Measurements from ENCODE around the gene C18orf54. TPM values are rescaled to one million over a fixed set of nuclear protein-coding genes. Genes with fewer than 3 reads are reported as not detected.
A peak's percentile ranks its signal among the peaks of the same experiment; 100 is the strongest.

The C18orf54 gene
- total RNA-seq, 1 donor from 2014 or later = 2.6 TPM

- H3K27me3 ChIP-seq (ENCODE audit: control insufficient read depth in 3 of 3, insufficient read depth in 3 of 3, low read length in 3 of 3) = no peaks in the 10 kb centered on the region
- no peaks in the 10 kb centered on the region for H3K4me1 ChIP-seq (ENCODE audit: control insufficient read depth in 3 of 3, insufficient read depth in 3 of 3, low read length in 3 of 3)
- H3K27ac ChIP-seq (ENCODE audit: low read depth, low read length) = no peak overlapping the region
- H3K9ac ChIP-seq (ENCODE audit: low read depth in 1 of 3, low read length in 3 of 3) = no peak overlapping the region
- no peak overlapping the region for H3K4me3 ChIP-seq (ENCODE audit: low read length in 3 of 3)
- H3K9me3 ChIP-seq (ENCODE audit: control insufficient read depth in 3 of 3, low read length in 3 of 3) = no peaks in the 10 kb centered on the region
- no peaks in the 10 kb centered on the region for H3K36me3 ChIP-seq (ENCODE audit: control insufficient read depth in 3 of 3, insufficient read depth in 3 of 3, low read length in 3 of 3)
These were observed 19.5 kb upstream of the C18orf54 start for GRCh38 chr18:54338230-54338629.

GRCh38 chr18:54351186-54351585 lies 6.5 kb upstream of the C18orf54 start:
- H3K27ac ChIP-seq (ENCODE audit: low read depth, low read length) = no peak overlapping the region
- H3K9ac ChIP-seq (ENCODE audit: low read depth in 1 of 3, low read length in 3 of 3) = no peak overlapping the region
- H3K4me3 ChIP-seq (ENCODE audit: low read length in 3 of 3) = no peak overlapping the region
- peaks cover 0 to 2% (median 0%) of the 10 kb centered on the region in 3 donors for H3K9me3 ChIP-seq (ENCODE audit: control insufficient read depth in 3 of 3, low read length in 3 of 3)
- H3K27me3 ChIP-seq (ENCODE audit: control insufficient read depth in 3 of 3, insufficient read depth in 3 of 3, low read length in 3 of 3) = no peaks in the 10 kb centered on the region
- no peaks in the 10 kb centered on the region for H3K4me1 ChIP-seq (ENCODE audit: control insufficient read depth in 3 of 3, insufficient read depth in 3 of 3, low read length in 3 of 3)
- no peaks in the 10 kb centered on the region for H3K36me3 ChIP-seq (ENCODE audit: control insufficient read depth in 3 of 3, insufficient read depth in 3 of 3, low read length in 3 of 3)

GRCh38 chr18:54357082-54357659 lies 535 bp upstream of the C18orf54 start:
- Histone ChIP-seq H3K4me1 (ENCODE audit: control insufficient read depth in 3 of 3, insufficient read depth in 3 of 3, low read length in 3 of 3) (peaks cover 11 to 18% (median 11%) of the 10 kb centered on the region in 3 donors), H3K36me3 (ENCODE audit: control insufficient read depth in 3 of 3, insufficient read depth in 3 of 3, low read length in 3 of 3) (peaks cover 0 to 5% (median 0%) of the 10 kb centered on the region in 3 donors), H3K27me3 (ENCODE audit: control insufficient read depth in 3 of 3, insufficient read depth in 3 of 3, low read length in 3 of 3) (no peaks in the 10 kb centered on the region), H3K4me3 (ENCODE audit: low read length in 3 of 3) (peak overlapping the region; percentile 89 to 90 (median 90)), H3K9ac (ENCODE audit: low read depth in 1 of 3, low read length in 3 of 3) (peak overlapping the region; percentile 75 to 80 (median 80)), H3K27ac (ENCODE audit: low read depth, low read length) (no peak overlapping the region), H3K9me3 (ENCODE audit: control insufficient read depth in 3 of 3, low read length in 3 of 3) (peaks cover 0 to 2% (median 0%) of the 10 kb centered on the region in 3 donors)

GRCh38 chr18:54358495-54359040 lies 862 bp downstream of the C18orf54 start:
- H3K27ac ChIP-seq (ENCODE audit: low read depth, low read length) = no peak overlapping the region

GRCh38 chr18:54359233-54359632 lies 1.5 kb downstream of the C18orf54 start:
- H3K36me3 ChIP-seq (ENCODE audit: control insufficient read depth in 3 of 3, insufficient read depth in 3 of 3, low read length in 3 of 3) = peaks cover 0 to 5% (median 0%) of the 10 kb centered on the region in 3 donors
- H3K4me3 ChIP-seq (ENCODE audit: low read length in 3 of 3) = no peak overlapping the region
- H3K27me3 ChIP-seq (ENCODE audit: control insufficient read depth in 3 of 3, insufficient read depth in 3 of 3, low read length in 3 of 3) = no peaks in the 10 kb centered on the region
- no peak overlapping the region for H3K9ac ChIP-seq (ENCODE audit: low read depth in 1 of 3, low read length in 3 of 3)
- H3K9me3 ChIP-seq (ENCODE audit: control insufficient read depth in 3 of 3, low read length in 3 of 3) = no peaks in the 10 kb centered on the region
- peaks cover 11 to 18% (median 11%) of the 10 kb centered on the region in 3 donors for H3K4me1 ChIP-seq (ENCODE audit: control insufficient read depth in 3 of 3, insufficient read depth in 3 of 3, low read length in 3 of 3)
- H3K27ac ChIP-seq (ENCODE audit: low read depth, low read length) = no peak overlapping the region

More at GRCh38 chr18:54358495-54359040, 862 bp downstream of the C18orf54 start:
- Histone ChIP-seq H3K9me3 (ENCODE audit: control insufficient read depth in 3 of 3, low read length in 3 of 3) (no peaks in the 10 kb centered on the region), H3K9ac (ENCODE audit: low read depth in 1 of 3, low read length in 3 of 3) (peak overlapping the region in 2 of 3 donors; percentile 80), H3K4me1 (ENCODE audit: control insufficient read depth in 3 of 3, insufficient read depth in 3 of 3, low read length in 3 of 3) (peaks cover 11 to 18% (median 11%) of the 10 kb centered on the region in 3 donors), H3K36me3 (ENCODE audit: control insufficient read depth in 3 of 3, insufficient read depth in 3 of 3, low read length in 3 of 3) (peaks cover 0 to 5% (median 0%) of the 10 kb centered on the region in 3 donors), H3K27me3 (ENCODE audit: control insufficient read depth in 3 of 3, insufficient read depth in 3 of 3, low read length in 3 of 3) (no peaks in the 10 kb centered on the region), H3K4me3 (ENCODE audit: low read length in 3 of 3) (peak overlapping the region; percentile 89 to 90 (median 90))

GRCh38 chr18:54360406-54360805 lies 2.7 kb downstream of the C18orf54 start:
- no peaks in the 10 kb centered on the region for H3K9me3 ChIP-seq (ENCODE audit: control insufficient read depth in 3 of 3, low read length in 3 of 3)
- H3K9ac ChIP-seq (ENCODE audit: low read depth in 1 of 3, low read length in 3 of 3) = no peak overlapping the region
- H3K4me3 ChIP-seq (ENCODE audit: low read length in 3 of 3) = no peak overlapping the region
- H3K4me1 ChIP-seq (ENCODE audit: control insufficient read depth in 3 of 3, insufficient read depth in 3 of 3, low read length in 3 of 3) = peaks cover 11 to 18% (median 11%) of the 10 kb centered on the region in 3 donors
- H3K36me3 ChIP-seq (ENCODE audit: control insufficient read depth in 3 of 3, insufficient read depth in 3 of 3, low read length in 3 of 3) = peaks cover 0 to 5% (median 0%) of the 10 kb centered on the region in 3 donors
- H3K27me3 ChIP-seq (ENCODE audit: control insufficient read depth in 3 of 3, insufficient read depth in 3 of 3, low read length in 3 of 3) = no peaks in the 10 kb centered on the region
- no peak overlapping the region for H3K27ac ChIP-seq (ENCODE audit: low read depth, low read length)

- H3K4me3 ChIP-seq (ENCODE audit: low read length in 3 of 3) = no peak overlapping the region
- H3K27me3 ChIP-seq (ENCODE audit: control insufficient read depth in 3 of 3, insufficient read depth in 3 of 3, low read length in 3 of 3) = no peaks in the 10 kb centered on the region
- no peaks in the 10 kb centered on the region for H3K36me3 ChIP-seq (ENCODE audit: control insufficient read depth in 3 of 3, insufficient read depth in 3 of 3, low read length in 3 of 3)
- no peak overlapping the region for H3K9ac ChIP-seq (ENCODE audit: low read depth in 1 of 3, low read length in 3 of 3)
- no peak overlapping the region for H3K27ac ChIP-seq (ENCODE audit: low read depth, low read length)
- no peaks in the 10 kb centered on the region for H3K9me3 ChIP-seq (ENCODE audit: control insufficient read depth in 3 of 3, low read length in 3 of 3)
- H3K4me1 ChIP-seq (ENCODE audit: control insufficient read depth in 3 of 3, insufficient read depth in 3 of 3, low read length in 3 of 3) = no peaks in the 10 kb centered on the region
These were observed 20.4 kb downstream of the C18orf54 start for GRCh38 chr18:54378057-54378456.

GRCh38 chr18:54381640-54382039 lies 23.9 kb downstream of the C18orf54 start:
- H3K9ac ChIP-seq (ENCODE audit: low read depth in 1 of 3, low read length in 3 of 3) = no peak overlapping the region
- no peaks in the 10 kb centered on the region for H3K4me1 ChIP-seq (ENCODE audit: control insufficient read depth in 3 of 3, insufficient read depth in 3 of 3, low read length in 3 of 3)
- H3K27me3 ChIP-seq (ENCODE audit: control insufficient read depth in 3 of 3, insufficient read depth in 3 of 3, low read length in 3 of 3) = no peaks in the 10 kb centered on the region
- H3K36me3 ChIP-seq (ENCODE audit: control insufficient read depth in 3 of 3, insufficient read depth in 3 of 3, low read length in 3 of 3) = no peaks in the 10 kb centered on the region
- H3K9me3 ChIP-seq (ENCODE audit: control insufficient read depth in 3 of 3, low read length in 3 of 3) = no peaks in the 10 kb centered on the region
- no peak overlapping the region for H3K4me3 ChIP-seq (ENCODE audit: low read length in 3 of 3)
- no peak overlapping the region for H3K27ac ChIP-seq (ENCODE audit: low read depth, low read length)

- no peaks in the 10 kb centered on the region for H3K9me3 ChIP-seq (ENCODE audit: control insufficient read depth in 3 of 3, low read length in 3 of 3)
These were observed 24.4 kb downstream of the C18orf54 start for GRCh38 chr18:54382076-54382475.

GRCh38 chr18:54382733-54383252 lies 25.1 kb downstream of the C18orf54 start:
- H3K9me3 ChIP-seq (ENCODE audit: control insufficient read depth in 3 of 3, low read length in 3 of 3) = no peaks in the 10 kb centered on the region
- H3K4me3 ChIP-seq (ENCODE audit: low read length in 3 of 3) = no peak overlapping the region
- no peak overlapping the region for H3K9ac ChIP-seq (ENCODE audit: low read depth in 1 of 3, low read length in 3 of 3)
- H3K4me1 ChIP-seq (ENCODE audit: control insufficient read depth in 3 of 3, insufficient read depth in 3 of 3, low read length in 3 of 3) = no peaks in the 10 kb centered on the region
- H3K27ac ChIP-seq (ENCODE audit: low read depth, low read length) = no peak overlapping the region
- no peaks in the 10 kb centered on the region for H3K27me3 ChIP-seq (ENCODE audit: control insufficient read depth in 3 of 3, insufficient read depth in 3 of 3, low read length in 3 of 3)
- H3K36me3 ChIP-seq (ENCODE audit: control insufficient read depth in 3 of 3, insufficient read depth in 3 of 3, low read length in 3 of 3) = no peaks in the 10 kb centered on the region

More at GRCh38 chr18:54382076-54382475, 24.4 kb downstream of the C18orf54 start:
- Histone ChIP-seq H3K27me3 (ENCODE audit: control insufficient read depth in 3 of 3, insufficient read depth in 3 of 3, low read length in 3 of 3) (no peaks in the 10 kb centered on the region), H3K4me1 (ENCODE audit: control insufficient read depth in 3 of 3, insufficient read depth in 3 of 3, low read length in 3 of 3) (no peaks in the 10 kb centered on the region), H3K4me3 (ENCODE audit: low read length in 3 of 3) (no peak overlapping the region), H3K9ac (ENCODE audit: low read depth in 1 of 3, low read length in 3 of 3) (no peak overlapping the region), H3K27ac (ENCODE audit: low read depth, low read length) (no peak overlapping the region), H3K36me3 (ENCODE audit: control insufficient read depth in 3 of 3, insufficient read depth in 3 of 3, low read length in 3 of 3) (no peaks in the 10 kb centered on the region)

Measured in skeletal muscle tissue (tissue), 4 donors.